HepG2 (cell line): ENCODE results near the gene BST2. TPM values are rescaled to one million over a fixed set of nuclear protein-coding genes. Genes with fewer than 3 reads are reported as not detected.

ENCODE experiments used
- ATAC-seq: fragments of 200-7000 bp; cut with Tn5 transposase; 3 replicates; pipeline ENCODE4 v1.9.1; 2020; ENCODE audit warnings: mild to moderate bottlenecking, moderate library complexity
- BruUV-seq: library from RNA; stranded (reverse); fragments of 400-500 nt; replicated peaks from 2 replicates; lab custom pipeline; 2021; lab: Mats Ljungman, UMichigan
- CTCF ChIA-PET: fragments of 300-600 bp; formaldehyde crosslinking; extraction: SDS; loops from one replicate; lab custom pipeline; 2021; ENCODE audit warnings: low total read pairs, inconsistent platforms, low intra/inter-chr PET ratio; lab: Yijun Ruan, JAX
- POLR2A ChIA-PET: fragments of 350-600 bp; sonication (Branson Sonifier 250); formaldehyde crosslinking; loops from one replicate; lab custom pipeline; 2020; ENCODE audit warnings: antibody characterized with exemption, inconsistent platforms; lab: Yijun Ruan, JAX
- DNase-seq: peaks from one replicate; pipeline ENCODE4 v3.0.0-alpha.2; 2015; ENCODE audit warnings: low spot score
- FAIRE-seq: peaks from 3 replicates; lab custom pipeline; 2011; peaks lifted over from hg19 to GRCh38; lab: Jason Lieb, UNC
- H2AFZ ChIP-seq: one replicate; pipeline ENCODE4 v1.6.1; 2011; ENCODE audit warnings: low read length, inconsistent platforms
- H3K27ac ChIP-seq: fragments of 300-600 bp; 3 replicates; pipeline ENCODE4 v1.8.0; 2011; ENCODE audit warnings: mixed run types, mild to moderate bottlenecking, mixed read lengths, low read length, inconsistent platforms; ENCODE audit not compliant: insufficient read depth; ENCODE audit errors: extremely low read length
- H3K27me3 ChIP-seq, 2 experiments: fragments of 200-600 bp in 1 of 2; 2 replicates in 1 of 2; 3 replicates in 1 of 2; pipeline versions ENCODE4 v1.6.0 to v1.8.0; 2011; ENCODE audit warnings: low read length in 2 of 2, mild to moderate bottlenecking in 2 of 2, moderate library complexity in 2 of 2, inconsistent platforms in 1 of 2; ENCODE audit not compliant: insufficient read depth in 2 of 2, control insufficient read depth in 1 of 2
- H3K36me3 ChIP-seq, 2 experiments: fragments of 200-600 bp in 1 of 2; replicated peaks in 1 of 2; 2 replicates in 1 of 2; 3 replicates in 1 of 2; pipeline versions ENCODE4 v1.5.1 to v1.8.0; 2011; ENCODE audit warnings: low read length in 2 of 2, inconsistent platforms in 1 of 2; ENCODE audit not compliant: insufficient read depth in 2 of 2, control insufficient read depth in 1 of 2
- H3K4me1 ChIP-seq: 2 replicates; pipeline ENCODE4 v1.5.1; 2012; ENCODE audit warnings: low read length, inconsistent platforms; ENCODE audit not compliant: insufficient read depth
- H3K4me2 ChIP-seq: 2 replicates; pipeline ENCODE4 v1.6.0; 2011; ENCODE audit warnings: low read depth, low read length, inconsistent platforms
- H3K4me3 ChIP-seq, 3 experiments: fragments of 200-600 bp in 1 of 3; sonication (generic), shearing (Covaris generic) in 1 of 3; replicated peaks in 1 of 3; 2 replicates each; pipeline ENCODE4 v1.5.1; 2011 to 2016; ENCODE audit warnings: low read length in 3 of 3, inconsistent platforms in 2 of 3, low read depth in 2 of 3, mild to moderate bottlenecking in 2 of 3, control low read depth in 1 of 3, mixed read lengths in 1 of 3; ENCODE audit not compliant: insufficient read depth in 1 of 3
- H3K79me2 ChIP-seq: one replicate; pipeline ENCODE4 v1.6.1; 2011; ENCODE audit warnings: low read length, inconsistent platforms; ENCODE audit not compliant: insufficient read depth
- H3K9ac ChIP-seq: 2 replicates; pipeline ENCODE4 v1.6.0; 2011; ENCODE audit warnings: mild to moderate bottlenecking, low read depth, low read length, inconsistent platforms; ENCODE audit not compliant: insufficient read depth
- H3K9me3 ChIP-seq: 2 replicates; pipeline ENCODE4 v1.5.1; 2012; ENCODE audit warnings: mild to moderate bottlenecking, low read length
- H4K20me1 ChIP-seq: 2 replicates; pipeline ENCODE4 v1.6.0; 2011; ENCODE audit warnings: inconsistent platforms, mild to moderate bottlenecking, low read length, moderate library complexity; ENCODE audit not compliant: insufficient read depth
- BHLHE40 ChIP-seq: IDR thresholded peaks from 2 replicates; pipeline ENCODE4 v1.6.1; 2011; ENCODE audit warnings: low read length, improper control_type of control experiment
- CSRNP1 ChIP-seq: sonication (generic); formaldehyde crosslinking; IDR thresholded peaks from 2 replicates; pipeline ENCODE4 v1.8.1; 2023; ENCODE audit warnings: mild to moderate bottlenecking, missing genetic modification reagents
- MBD4 ChIP-seq: IDR thresholded peaks from 2 replicates; pipeline ENCODE4 v1.6.1; 2012; ENCODE audit warnings: low read length, inconsistent platforms, borderline replicate concordance
- MTERF4 ChIP-seq: sonication (generic); formaldehyde crosslinking; IDR thresholded peaks from 2 replicates; pipeline ENCODE4 v1.8.0; 2023; ENCODE audit warnings: mild to moderate bottlenecking, missing genetic modification reagents
- PAX8 ChIP-seq: sonication (generic); formaldehyde crosslinking; IDR thresholded peaks from 2 replicates; pipeline ENCODE4 v1.8.0; 2022; ENCODE audit warnings: mild to moderate bottlenecking, missing genetic modification reagents, borderline replicate concordance
- PAXIP1 ChIP-seq: sonication (generic); formaldehyde crosslinking; conservative IDR thresholded peaks from 2 replicates; pipeline ENCODE4 v1.4.0; 2020; ENCODE audit warnings: mild to moderate bottlenecking, missing genetic modification reagents, moderate library complexity
- SMARCE1 ChIP-seq: fragments of 450-650 bp; IDR thresholded peaks from 2 replicates; pipeline ENCODE4 v1.6.1; 2017; ENCODE audit warnings: borderline replicate concordance
- ZFP37 ChIP-seq: sonication (generic); formaldehyde crosslinking; IDR thresholded peaks from 2 replicates; pipeline ENCODE4 v1.4.0; 2020; ENCODE audit warnings: missing genetic modification reagents, borderline replicate concordance
- ZNF232 ChIP-seq: sonication (generic); formaldehyde crosslinking; IDR thresholded peaks from 2 replicates; pipeline ENCODE4 v1.4.0; 2020; ENCODE audit warnings: missing genetic modification reagents, borderline replicate concordance
- ZNF276 ChIP-seq: sonication (generic); formaldehyde crosslinking; IDR thresholded peaks from 2 replicates; pipeline ENCODE4 v1.4.0; 2020; ENCODE audit warnings: mild to moderate bottlenecking, low read depth, missing genetic modification reagents
- ZNF343 ChIP-seq: sonication (generic); formaldehyde crosslinking; IDR thresholded peaks from 2 replicates; pipeline ENCODE4 v1.4.0; 2020; ENCODE audit warnings: mild to moderate bottlenecking, missing genetic modification reagents
- WGBS: methylation state at CpG from one replicate; pipeline ENCODE4 v1.1.6; 2017; ENCODE audit warnings: low lambda C conversion rate; 5-methylcytosine and 5-hydroxymethylcytosine counted together
- in situ Hi-C: cut with HindIII; loops from 2 replicates; pipeline ENCODE4 v1.10.0; 2017; ENCODE audit warnings: low pct_unique_long_range_greater_than_20kb; ENCODE audit not compliant: extremely low pct_ligation_motif_present
- intact Hi-C: fragments of 100-400 bp; cut with micrococcal nuclease; formaldehyde crosslinking; loops from one replicate; pipeline ENCODE4 v1.10.0; 2022; ENCODE audit not compliant: unreplicated experiment
- polyA plus RNA-seq, 8 experiments: library from polyadenylated mRNA; depleted of rRNA in 3 of 8; stranded (reverse) in 7 of 8; unstranded in 1 of 8; fragments of >200 nt; fragmentation: Illumina TruSeq in 4 of 8; extraction: Trizol in 4 of 8; gene quantifications; 2 replicates each; pipeline versions ENCODE4 v1.2.1 to v1.2.3, GENCODE V29; 2011 to 2016; ENCODE audit warnings: low read depth in 4 of 8, missing spikeins in 1 of 8, mixed read lengths in 1 of 8; ENCODE audit not compliant: insufficient read depth in 1 of 8
- total RNA-seq, 5 experiments: library from RNA; depleted of rRNA; stranded (reverse); fragments of >200 nt; fragmentation: Illumina TruSeq; extraction: Trizol; gene quantifications; 2 replicates each; pipeline ENCODE4 v1.2.3, GENCODE V29; 2016; ENCODE audit warnings: low read depth in 1 of 5
- TF ChIP-seq, protein P1 (sequence below): sonication (generic); formaldehyde crosslinking; IDR thresholded peaks from 2 replicates; pipeline ENCODE4 v1.4.0; 2020; ENCODE audit warnings: low read depth, mild to moderate bottlenecking, missing genetic modification reagents

Gene BST2
- total and polyA plus RNA-seq, 2 of the 13 experiments (the other 11 are each of a cell fraction or from before 2014, with no cell fraction given), result 58.8 to 93.8 TPM

DNA sequence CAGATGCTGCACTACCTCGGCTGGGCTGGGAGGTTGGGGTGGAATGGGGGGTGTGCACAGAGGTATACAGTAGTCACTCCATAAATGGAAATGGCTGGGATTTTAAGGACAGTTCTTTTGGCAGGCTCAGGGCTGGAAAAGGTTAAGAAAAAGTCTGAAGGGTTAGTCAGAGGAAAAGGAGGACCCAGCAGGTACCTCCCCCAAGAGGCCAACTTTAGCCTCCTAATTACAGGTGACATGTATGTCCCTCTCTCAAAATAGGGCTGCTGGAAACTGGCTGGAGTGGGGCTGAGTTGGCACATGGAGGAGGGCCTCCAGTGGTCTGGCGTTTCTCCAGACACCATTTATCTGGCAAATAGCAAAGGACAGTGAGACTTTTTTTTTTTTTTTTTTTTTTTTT is 12.4 kb downstream of the BST2 start (continued):
- no peak for TF ChIP-seq SMARCE1

DNA sequence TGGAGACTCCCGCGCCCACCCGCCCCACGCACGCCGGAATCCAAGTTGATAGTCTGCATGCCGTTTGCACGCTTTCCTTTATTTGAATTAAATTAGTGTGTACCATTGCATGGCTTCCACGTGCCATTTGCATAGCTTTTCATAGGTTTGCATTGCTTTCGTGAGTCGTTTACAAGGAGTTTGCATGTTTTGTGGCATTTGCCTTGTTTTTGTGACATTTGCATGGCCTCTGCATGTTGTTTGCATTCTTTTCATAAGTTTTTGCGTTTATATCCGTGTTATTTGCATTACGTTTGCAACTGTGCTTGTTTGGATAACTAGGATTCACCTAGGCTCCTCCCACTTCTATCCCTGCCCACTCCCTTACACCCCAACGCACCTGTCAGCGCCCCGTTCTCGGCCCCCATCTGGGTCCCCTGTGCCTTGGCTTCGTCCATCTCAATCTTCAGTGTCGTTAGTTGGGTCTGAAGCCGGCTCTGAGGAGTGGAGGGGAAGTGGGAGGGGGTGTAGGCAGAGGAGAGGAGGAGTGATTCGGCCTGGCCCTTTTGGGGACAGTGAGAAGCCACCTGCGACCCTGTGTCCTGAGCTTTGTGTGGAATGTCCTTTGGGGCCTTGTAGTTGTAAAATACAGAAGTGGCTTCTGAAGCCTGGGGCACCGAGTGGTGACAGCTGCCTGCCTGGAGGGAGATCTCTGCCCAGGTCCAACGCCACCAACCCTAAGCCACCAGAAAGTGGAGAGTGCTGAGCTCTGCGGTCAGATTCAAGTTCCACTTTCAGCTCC is 13.9 kb downstream of the BST2 start:
- in situ Hi-C loops, result no loop called here
- CTCF ChIA-PET, result interaction anchor here (2.3 kb wide), 1 partner anchor 45 kb away, joined by 9 read pairs; no protein-coding TSS in a partner anchor
- H3K27ac ChIP-seq, result no peak overlapping the region
- TF ChIP-seq, protein P1, sequence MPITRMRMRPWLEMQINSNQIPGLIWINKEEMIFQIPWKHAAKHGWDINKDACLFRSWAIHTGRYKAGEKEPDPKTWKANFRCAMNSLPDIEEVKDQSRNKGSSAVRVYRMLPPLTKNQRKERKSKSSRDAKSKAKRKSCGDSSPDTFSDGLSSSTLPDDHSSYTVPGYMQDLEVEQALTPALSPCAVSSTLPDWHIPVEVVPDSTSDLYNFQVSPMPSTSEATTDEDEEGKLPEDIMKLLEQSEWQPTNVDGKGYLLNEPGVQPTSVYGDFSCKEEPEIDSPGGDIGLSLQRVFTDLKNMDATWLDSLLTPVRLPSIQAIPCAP (CRISPR knock-in tag), result no peak
- no peak for TF ChIP-seq PAXIP1 (CRISPR knock-in tag)
- no peak for TF ChIP-seq ZNF276 (CRISPR knock-in tag)
- TF ChIP-seq PAX8 (CRISPR knock-in tag), result no peak
- no peak for TF ChIP-seq BHLHE40
- TF ChIP-seq MBD4, result no peak
- TF ChIP-seq ZNF343 (CRISPR knock-in tag), result no peak
- no peak for TF ChIP-seq MTERF4 (CRISPR knock-in tag)
- TF ChIP-seq ZNF232, result no peak
- TF ChIP-seq ZFP37 (CRISPR knock-in tag), result no peak
- TF ChIP-seq CSRNP1 (CRISPR knock-in tag), result no peak

More for the DNA sequence above, 13.9 kb downstream of the BST2 start:
- peak overlapping the region; percentile 30 to 69 (median 48) for H3K4me3 ChIP-seq
- DNase-seq (no peak), ATAC-seq (peak; percentile 34), FAIRE-seq (no peak)
- peaks cover 8% of the 10 kb centered on the region for H3K4me1 ChIP-seq
- no peaks in the 10 kb centered on the region for H4K20me1 ChIP-seq
- POLR2A ChIA-PET, result interaction anchor here (0.6 to 1.0 kb wide), 4 partner anchors 12 to 16 kb away, joined by 3 to 4 read pairs (median 4); partner anchors contain the start of gene BST2
- H2AFZ ChIP-seq, result peak overlapping the region; percentile 36
- no TSS peak for BruUV-seq
- no peaks in the 10 kb centered on the region for H3K36me3 ChIP-seq
- H3K9ac ChIP-seq, result peak overlapping the region; percentile 37; the same call in 1 of the 2 replicates
- intact Hi-C loops, result loop anchor here (1.0 kb wide), 1 partner anchor 45 kb away; no protein-coding TSS in a partner anchor
- H3K79me2 ChIP-seq, result no peaks in the 10 kb centered on the region
- peaks cover 10% of the 10 kb centered on the region for H3K9me3 ChIP-seq
- 22% methylated on average over 22 of the region's 26 CpGs for WGBS
- peaks cover 0 to 1% of the 10 kb centered on the region in 2 experiments; a peak in 1 of 5 replicates for H3K27me3 ChIP-seq
- H3K4me2 ChIP-seq, result peak overlapping the region; percentile 100
